Measurements from ENCODE around the gene CRB3.

CRB3 gene

DNA sequence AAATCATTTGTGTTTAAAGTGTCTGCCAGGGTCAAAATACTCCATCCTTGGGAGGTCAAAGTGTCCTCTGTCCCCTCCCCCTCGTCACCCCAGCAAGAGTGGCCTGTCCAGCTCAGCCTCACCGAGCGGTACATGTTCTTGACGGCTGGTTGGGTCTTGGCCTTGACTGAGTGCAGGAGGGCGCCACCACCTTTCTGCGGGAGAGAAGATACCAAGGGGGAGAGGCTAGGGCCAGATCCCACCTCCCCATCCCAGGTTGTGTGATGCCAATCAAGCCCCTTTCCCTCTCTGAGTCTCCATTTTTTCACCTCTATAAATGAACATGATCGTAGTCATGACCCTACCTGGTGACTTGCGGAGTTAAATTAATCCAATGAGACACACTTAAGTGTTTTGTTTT lies 6.1 kb downstream of the CRB3 start:
- DNase-seq, result no peak

DNA sequence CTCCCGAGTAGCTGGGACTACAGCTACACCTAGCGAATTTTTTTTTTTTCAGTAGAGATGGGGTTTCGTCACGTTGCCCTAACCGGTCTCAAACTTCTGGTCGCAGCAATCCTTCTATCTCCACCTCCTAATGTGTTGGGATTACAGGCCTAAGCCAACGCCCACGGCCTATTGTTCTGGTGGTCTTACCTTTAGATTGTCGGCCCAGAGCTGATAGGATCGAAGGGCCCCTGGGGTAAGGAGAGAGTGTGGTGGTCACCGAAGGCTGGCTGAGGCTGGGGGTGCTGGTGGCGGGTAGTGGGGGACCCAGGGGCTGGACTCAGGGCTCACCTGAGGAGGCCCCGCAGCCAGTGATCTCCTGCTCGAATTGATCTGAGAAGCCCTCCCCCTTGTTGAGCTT lies 7.0 kb downstream of the CRB3 start:
- DNase-seq, result no peak

DNA sequence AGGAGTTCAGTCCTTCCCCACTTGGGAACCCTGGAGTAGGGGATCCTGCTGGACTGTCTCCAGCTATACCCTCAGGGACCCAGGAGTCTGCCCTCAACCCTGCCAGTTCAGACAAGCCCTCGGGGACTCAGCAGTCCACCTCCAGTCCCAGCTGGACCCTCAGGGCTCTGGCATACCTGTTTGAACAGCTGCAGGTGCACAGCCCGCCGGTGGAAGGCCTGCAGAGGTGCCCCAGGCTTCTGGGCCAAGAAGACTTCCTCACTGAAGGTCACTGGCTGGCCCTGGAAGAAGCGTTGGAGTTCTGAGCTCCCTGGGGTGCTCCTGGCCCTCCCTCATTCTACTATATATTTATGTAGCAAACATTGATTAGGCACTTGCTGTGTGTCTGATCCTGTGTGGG lies 8.6 kb downstream of the CRB3 start:
- DNase-seq, result no peak

DNA sequence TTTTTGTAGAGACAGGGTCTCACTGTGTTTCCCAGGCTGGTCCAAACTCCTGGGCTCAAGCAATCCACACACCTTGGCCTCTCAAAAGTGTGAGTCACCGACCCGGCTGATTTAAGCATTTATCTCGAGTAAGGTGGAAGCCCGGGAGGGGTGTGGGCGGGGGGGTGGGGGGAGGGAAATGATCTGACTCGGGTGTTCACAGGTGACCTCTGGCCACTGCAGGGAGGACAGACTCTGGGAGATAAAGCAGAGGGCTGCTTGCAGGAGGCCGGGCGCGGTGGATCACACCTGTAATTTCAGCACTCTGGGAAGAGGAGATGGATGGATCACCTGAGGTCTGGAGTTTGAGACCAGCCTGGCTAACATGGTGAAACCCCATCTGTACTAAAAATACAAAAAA lies 9.6 kb downstream of the CRB3 start:
- no peak for DNase-seq

DNA sequence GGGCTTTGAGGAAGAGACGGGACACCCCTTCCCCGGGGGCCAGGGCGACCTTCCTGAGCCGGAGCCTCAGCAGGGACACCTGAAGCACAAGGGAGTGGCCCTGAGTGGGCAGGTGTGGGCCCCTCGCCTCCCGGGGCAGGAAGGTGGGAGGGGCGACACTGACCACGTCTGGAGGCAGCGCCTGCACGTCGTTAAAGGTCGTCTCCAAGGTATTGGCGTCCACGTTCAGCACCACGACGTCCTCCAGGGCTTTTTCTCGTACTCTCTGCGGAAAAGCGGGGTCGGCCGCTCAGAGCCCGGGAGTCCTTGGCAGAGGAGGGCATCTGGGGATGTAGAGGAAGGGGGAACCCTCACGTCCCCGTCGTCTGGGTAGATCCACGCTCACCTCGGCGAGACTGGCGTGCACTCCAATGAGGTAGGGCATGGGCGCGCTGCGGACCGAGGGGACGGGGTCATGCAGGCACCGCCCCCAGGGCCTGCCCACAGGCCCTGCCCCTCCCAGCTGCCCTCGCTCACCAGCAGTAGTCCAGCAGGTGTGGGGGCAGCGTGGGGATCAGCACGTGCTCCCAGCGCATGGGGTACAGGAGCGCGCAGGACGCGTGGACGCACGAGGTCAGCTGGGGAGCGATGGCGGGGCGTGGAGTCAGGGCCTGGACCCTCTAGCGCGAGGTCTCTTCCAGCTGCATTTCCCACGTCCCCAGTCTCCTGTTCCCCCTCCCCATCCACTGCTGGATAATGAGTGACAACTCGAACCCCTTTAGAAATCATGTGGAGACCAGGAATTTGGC lies 11.4 kb downstream of the CRB3 start:
- no peak for DNase-seq

DNA sequence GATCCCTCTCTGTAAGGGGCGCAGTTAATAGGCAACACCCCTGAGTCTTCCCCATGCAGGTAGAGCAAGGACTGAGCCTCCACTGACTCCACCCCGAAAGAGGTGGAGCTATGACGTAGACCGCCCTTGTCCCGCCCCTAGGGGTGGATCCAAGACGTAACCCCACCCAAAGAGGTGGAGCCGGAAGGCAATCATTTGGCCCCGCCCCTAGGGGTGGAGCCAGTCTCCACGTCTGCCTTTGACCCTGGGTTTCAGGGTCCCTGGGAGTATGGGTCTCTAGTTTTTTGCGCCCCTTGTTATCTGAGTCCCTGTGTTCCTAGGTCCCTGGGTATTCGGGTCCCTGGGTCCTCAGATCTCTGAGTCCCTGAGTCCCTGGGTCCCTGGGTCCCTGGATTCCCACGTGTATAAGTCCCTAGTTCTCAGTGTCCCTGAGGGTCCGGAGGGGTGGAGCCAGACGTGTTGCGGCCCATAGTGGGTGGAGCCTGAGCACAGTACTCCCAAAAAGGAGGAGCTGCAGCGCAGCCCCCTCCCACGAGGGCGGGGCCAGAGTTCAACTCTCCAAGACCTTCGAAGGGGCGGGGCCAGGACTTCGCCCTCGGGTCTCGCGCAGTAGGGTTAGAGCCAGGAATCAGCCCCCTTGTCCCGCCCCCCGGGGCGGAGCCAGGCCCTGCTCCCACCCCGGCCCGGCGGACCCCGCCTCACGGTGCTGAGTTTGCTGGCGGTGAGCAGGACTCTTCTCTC lies 12.3 kb downstream of the CRB3 start:
- DNase-seq, result peak; percentile 56

DNA sequence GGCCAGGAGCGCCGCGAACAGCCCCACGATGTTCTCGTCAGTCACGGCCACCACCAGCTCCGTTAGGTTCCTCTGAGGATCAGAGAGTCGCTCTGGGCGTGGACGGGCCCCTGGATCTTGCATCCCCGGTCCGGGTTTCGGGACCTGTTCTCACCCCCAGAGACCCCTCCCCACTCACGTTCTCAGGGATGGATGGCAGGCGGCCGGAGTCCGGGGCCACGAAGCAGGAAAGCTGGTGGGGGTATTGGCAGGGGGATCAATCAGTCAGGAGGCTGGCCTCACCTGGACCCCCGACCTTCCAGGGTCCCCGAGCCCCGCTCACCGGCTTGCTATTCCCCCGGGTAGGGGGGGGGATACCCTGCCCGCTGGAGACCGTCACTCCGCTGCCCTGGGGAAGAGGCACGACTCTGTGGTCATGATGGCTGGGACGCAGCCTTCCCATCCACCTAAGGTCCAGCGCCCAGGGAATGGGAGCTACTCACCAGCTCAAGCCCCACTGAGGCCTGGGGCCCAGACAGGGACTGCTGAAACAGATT lies 12.9 kb downstream of the CRB3 start:
- no peak for DNase-seq

DNA sequence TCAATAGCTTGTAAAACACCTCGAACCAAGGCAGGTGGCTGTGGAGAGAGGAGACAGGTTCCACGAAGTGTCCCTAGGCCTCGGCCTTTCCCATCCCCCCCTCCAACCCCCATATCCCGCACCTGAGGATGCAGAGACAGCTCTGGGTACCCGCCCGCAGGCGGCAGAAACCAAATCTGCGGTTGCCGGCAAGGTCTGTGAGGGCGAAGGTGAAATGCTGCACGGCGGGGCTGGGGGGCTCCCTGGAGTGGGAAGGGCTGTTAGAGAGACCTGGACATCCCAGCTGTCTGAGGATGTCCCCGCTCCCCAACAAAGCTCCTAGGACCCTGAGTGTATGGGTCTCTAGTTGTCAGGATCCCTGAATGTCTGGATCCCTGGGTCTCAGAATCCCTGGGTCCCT lies 14.7 kb downstream of the CRB3 start:
- no peak for DNase-seq

DNA sequence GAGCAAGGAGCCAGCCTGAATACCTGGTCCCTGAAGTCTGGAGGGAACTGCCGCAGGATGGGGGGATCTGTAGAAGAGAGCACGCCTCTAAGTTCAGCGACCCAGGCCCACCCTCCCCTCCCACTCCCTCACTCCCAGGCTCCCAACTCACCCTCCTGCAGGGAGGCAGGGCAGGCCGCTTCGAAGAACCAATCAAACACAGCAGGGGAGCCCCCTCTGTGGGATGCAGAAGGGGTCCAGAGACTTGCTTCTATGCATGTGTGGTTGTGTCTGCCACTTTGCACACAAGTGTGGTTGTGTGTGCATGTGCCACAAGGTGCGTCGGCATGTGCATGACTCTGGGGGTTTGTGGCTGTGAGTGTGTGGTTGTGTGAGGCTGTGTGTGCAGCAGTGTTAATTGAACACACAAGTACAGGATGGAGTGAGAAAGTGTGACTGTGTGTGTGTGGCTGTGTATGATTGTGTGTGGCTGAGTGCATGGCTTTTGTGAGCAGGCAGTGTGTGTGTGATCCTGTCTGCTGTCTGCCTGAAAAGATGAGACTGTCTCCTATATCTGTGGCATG lies 15.8 kb downstream of the CRB3 start:
- no peak for DNase-seq

DNA sequence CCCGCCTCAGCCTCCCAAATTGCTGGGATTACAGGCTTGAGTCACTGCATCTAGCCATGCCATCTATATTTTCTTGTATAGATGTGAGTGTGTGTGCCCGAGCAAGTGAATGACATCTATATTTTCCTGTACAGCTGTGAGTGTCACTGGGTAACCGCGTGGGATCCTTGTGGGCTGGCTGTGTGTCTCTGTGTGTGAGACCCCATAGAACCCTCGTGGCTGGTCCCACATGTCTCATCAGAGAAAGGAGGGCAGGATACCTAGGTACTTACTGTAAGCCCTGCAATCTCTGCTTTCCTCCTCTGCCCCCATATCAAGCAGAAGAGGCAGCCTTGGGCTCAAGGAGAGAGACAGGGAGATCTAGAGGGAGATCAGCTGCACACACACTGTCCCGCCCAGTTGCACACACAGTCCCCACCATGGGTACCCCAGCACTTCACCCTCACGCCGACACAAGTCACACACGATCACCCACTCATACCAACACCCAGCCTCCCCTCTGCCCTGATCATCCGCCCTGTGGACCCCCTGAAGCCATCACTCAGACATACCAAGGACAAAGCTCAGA lies 16.9 kb downstream of the CRB3 start:
- no peak for DNase-seq

DNA sequence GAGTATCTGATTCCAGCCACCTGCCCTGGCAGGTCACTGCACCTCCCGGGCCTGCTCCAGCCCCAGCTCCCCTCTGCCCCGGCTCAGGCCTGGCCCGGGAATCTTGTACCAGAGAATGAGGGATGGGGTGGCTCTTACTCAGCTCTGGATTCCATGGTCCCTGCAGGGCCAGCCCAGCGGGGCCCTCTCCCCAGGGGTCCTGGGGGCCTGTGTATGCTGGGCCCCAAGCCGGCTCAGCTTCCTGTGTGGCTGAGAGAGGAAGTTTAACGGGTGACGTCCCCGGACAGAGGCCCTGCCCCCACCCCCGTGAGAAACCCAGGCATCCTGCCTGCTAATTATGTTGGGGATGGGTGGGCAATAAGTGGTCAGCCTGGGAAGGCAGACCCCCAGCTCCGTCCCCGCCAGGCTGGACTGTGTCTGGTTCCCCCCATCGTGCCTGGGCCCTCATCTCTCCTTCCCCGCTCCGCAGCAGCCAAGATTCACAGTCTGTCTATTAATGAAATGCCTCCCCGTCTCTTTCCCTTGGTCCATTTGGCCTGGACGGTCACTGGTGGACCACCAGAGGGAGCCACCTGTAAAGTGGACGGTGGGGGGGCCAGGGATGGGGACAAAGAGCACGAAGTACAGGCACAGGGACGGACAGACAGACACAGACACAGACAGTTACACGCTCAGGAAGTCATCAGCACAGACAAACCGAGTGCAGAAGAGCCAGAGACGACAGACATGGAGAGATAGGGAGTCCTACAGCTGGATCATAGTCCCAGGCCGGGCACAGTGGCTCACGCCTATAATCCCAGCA lies 17.7 kb downstream of the CRB3 start, which contains the start of gene DENND1C:
TSS of gene DENND1C (minus strand) at position 247 of the 802 bp plus-strand sequence. CDS start at position 155, 92 bp downstream.
- peak; percentile 55 for DNase-seq

DNA sequence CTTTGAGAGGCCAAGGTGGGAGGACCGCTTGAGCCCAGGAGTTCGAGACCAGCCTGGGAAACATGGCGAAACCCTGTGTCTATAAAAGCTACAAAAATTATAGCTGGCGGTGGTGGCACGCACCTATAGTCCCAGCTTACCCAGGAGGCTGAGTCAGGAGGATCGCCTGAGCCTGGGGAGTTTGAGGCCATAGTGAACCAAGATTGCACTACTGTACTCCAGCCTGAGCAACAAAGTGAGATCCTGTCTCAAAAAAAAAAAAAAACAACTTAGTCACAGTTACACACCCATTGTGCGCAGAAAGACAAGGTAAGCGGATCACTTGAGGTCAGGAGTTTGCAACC lies 18.2 kb downstream of the CRB3 start:
- DNase-seq, result no peak

DNA sequence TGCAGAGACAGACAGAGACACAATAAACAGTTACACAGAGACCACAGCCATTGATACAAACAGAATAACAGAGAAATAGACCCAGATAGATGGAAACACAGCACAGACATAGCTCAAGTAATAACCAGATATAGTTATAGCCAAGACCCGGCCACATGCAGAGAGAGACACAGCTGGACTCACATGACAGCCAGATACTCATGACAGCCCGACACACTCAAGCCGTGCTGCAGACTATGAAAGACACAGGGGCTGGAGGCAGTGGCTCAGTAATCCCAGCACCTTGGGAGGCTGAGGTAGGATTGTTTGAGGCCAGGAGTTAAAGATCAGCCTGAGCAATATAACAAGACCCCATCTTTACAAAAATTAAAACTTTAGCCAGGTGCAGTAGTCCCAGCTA lies 19.2 kb downstream of the CRB3 start:
- DNase-seq, result no peak

DNA sequence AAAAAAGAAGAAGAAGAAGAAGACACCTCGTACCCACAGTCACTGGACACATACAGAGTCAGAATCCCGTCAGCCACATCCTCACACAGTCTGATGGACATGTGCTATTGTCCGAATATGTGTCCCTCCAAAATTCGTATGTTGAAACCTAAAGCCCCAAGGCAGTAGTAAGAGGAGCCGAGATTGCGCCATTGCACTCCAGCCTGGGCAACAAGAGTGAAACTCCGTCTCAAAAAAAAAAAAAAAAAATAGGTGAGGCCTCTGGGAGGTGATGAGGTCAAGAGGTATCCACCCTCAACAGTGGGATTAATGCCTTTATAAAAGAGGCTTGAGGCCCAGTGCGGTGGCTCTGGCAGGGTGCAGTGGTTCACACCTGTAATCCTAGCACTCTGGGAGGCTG lies 20.2 kb downstream of the CRB3 start:
- no peak for DNase-seq

DNA sequence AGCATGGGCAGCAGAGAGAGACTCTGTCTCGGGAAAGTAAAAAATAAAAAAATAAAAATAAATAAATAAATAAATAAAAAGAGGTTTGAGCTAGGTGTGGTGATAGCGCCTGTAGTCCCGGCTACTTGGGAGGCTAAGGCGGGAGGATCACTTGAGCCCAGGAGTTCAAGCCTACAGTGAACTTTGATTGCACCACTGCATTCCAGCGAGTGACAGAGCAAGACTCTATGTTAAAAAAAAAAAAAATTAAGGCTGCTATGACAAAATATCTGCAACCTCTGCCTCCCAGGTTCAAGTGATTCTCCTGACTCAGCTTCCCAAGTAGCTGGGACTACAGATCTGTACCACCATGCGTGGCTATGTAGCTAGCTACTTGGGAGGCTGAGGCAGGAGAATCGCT lies 20.8 kb downstream of the CRB3 start:
- no peak for DNase-seq

DNA sequence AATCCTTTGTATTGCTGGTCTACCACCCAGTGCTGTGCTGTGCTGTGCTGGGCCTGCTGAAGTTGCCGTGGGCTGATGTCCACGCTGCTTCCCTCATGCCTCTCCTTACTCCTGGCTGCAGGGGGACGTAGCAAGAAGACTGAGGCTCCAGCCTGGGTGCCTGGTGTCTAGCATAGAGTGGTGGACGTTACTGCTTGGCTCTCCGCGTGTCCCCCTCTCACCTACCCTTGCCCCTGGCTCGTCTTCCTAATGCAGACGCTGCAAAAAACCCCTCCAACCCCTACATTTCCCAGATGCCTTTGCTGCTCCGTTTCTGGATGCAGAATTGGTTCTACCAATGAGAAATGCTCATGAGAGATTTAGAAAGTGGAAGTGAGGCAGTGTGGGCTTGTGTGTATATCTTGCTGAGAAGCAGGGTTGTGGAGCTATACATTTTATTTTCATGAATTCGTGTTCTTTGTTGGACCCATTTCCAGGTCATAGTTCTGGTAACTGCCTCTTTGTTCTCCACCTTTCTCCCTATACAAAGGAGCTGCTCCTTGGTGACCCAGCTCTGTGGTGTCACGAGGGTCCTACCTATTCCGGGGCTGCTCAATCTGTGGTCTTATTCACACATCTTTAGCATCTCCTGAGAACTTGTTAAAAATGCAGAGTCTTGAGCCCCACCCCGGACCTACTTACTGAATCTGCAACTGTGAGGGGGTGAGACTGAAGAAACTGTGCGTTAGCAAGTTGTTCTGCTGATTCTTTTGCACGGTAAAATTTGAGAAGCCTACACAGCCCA lies 25.4 kb downstream of the CRB3 start:
- DNase-seq, result peak; percentile 30

DNA sequence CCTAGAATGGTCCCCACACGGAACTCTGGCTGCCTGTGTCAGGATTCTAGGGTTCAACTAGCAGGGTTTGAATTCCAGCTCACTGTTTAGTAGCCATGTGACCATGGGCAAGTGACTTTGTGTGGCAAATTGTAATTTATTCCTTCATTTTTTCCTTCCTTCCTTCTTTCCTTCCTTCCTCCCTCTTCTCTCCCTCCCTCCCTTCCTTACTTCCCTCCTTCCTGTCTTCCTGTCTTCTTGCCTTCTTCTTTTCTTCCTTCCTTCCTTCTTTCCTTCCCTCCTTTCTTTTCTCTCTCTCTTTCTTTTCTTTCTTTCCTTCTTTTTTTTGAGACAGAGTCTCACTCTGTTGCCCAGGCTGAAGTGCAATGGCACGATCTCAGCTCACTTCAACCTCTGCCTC lies 26.1 kb downstream of the CRB3 start:
- DNase-seq, result no peak

DNA sequence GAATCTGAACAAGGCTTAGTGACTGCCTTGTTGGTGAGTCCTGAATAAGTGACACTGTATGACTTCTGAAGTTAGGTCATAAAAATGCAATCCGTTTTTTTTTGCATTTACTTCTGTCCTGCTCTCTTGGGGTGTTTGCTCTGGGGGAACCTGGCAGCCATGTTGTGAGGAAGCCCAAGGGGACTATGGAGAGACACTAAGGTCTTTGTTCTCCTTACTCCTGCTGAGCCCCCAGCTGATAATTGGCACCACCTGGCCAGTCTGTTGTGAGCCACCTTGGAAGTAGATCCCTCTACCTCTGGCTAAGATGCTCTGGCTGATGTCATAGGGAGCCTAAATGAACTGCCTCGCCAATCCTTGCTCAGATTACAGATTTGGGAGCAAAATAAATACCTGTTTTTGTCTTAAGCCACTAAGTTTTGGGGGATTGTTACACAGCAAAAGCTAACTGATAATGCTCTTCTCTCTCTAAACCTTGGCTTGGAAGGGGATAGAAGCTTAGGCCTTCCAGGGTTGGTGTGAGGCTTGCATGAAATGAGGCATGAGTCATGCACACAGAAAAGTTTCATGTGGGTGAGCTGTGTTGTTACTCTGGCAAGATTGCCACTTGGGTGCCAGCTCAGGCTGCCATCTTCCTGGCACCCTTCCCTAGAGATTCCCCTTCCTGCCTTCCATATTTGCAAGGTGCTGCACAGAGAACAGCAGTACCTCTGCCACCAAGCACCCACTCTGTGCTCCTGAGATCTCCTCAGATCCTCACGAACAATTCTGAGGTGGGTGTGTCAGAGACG lies 27.9 kb downstream of the CRB3 start:
- DNase-seq, result no peak

DNA sequence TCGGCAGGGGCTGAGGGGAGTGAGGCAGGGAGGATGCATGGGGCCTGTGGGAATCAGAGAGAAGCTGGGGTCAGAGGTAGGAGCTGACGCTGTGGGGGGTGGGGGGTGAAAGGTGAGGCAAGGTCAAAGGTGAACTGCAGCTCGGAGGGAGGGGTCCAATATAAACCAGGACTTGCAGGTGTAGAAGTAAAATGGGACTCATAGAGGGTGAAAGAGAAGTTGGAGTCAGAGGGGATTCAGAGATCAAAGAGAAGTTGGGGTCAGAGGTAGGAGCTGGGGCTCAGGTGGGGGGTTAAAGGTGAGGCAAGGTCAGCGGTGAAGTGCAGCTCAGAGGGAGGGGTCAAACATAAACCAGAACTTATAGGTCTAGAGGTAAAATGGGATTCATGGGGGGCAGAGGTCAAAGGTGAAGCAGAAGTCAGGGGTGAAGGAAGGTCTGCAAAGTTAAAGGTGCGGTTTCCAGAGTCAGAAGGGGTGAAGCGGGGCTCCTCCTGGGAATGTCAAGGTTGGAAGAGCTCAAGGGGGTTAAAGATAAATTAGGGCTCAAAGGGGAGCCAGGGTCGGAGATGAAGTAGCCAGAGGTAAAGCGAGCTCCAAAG lies 30.5 kb downstream of the CRB3 start:
- no peak for DNase-seq

DNA sequence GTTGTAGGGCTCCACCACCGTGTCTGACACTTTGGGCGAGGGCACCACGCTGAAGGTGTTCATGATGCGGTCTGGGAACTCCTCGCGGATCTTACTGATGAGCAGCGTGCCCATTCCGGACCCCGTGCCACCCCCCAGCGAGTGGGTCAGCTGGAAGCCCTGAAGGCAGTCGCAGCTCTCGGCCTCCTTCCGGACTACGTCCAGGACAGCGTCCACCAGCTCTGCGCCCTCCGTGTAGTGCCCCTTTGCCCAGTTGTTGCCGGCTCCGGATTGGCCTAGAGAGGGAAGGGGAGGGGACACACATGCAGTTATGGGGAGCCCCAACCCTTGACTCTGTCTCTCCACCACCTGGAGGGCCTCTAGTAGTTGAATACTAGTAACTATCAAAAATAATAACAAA lies 31.9 kb downstream of the CRB3 start:
- no peak for DNase-seq
